Measurements from ENCODE around the gene FBRSL1.

FBRSL1 gene

DNA sequence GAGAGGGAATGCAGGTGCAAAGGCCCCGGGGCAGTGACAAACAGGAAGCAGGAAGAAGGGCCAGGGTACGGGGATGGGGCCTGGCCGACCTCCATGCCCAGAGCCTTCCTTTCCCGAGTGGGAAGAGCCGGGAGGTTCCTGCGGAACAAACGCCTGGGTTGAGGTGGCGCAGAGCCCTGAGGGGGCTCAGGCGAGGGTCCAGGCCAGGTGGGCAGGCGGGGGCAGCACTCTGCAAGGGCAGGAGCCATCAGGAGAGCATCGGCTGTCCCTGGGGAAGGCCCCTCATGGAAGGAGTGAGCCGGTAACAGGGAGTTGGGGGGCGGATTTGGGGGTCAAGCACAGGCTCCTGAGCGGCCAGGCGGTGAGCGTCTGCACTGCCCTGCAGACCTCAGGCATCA is 18.1 kb upstream of the FBRSL1 start:
- no peak for DNase-seq

DNA sequence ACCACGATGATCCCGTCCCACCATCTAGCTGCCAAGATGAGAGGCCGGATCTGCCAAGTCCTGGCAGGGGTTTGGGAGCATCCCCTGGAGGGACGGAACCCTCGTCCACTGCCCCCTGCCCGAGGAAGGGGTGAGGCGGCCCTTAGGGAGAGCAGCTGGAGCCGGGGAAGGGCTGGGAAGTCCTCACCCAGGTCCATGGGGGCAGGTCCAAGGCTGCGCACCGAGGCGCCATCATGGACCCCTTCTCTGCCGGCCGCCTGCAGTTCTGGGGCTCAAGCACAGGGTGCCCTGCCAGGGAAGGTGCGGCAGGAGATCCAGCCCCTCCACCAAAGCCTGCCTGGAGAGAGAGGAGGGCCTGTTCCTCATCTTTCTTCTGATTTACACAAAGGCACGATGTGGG is 17.6 kb upstream of the FBRSL1 start:
- no peak for DNase-seq

DNA sequence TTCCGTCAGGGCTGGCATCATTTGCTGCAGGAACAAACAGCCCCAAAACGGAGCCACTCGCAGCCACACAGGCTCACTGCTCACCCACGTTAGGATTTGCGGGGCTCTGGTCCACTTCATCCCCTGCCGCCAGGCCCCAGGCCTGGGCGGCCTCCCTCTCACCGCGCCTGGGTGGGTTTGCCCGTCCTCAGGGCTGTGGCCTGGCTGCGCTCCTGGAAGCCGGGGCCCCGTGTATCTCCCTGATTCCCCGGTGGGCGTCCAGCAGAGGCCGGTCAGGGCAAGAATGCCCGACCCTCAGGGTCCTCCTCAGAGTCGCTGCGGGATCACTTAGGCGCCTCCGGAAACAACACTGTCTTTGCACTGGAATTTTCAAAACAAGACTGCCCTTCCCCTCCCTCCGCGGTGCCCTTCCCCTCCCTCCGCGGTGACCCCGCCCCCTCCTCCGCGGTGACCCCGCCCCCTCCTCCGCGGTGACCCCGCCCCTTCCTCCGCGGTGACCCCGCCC is 15.7 kb upstream of the FBRSL1 start:
- peak in 5 of 6 experiments; percentile 32 to 63 (median 55) for DNase-seq

DNA sequence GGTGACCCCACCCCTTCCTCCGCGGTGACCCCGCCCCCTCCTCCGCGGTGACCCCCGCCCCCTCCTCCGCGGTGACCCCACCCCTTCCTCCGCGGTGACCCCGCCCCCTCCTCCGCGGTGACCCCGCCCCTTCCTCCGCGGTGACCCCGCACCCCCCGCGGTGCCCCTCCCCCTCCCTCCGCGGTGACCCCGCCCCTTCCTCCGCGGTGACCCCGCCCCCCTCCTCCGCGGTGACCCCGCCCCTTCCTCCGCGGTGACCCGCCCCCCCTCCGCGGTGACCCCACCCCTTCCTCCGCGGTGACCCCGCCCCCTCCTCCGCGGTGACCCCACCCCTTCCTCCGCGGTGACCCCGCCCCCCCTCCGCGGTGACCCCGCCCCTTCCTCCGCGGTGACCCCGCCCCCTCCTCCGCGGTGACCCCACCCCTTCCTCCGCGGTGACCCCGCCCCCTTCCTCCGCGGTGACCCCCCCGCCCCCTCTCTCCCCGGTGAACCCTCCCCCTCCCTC is 15.1 kb upstream of the FBRSL1 start:
- DNase-seq = peak in 2 of 6 experiments; percentile 45 to 68

DNA sequence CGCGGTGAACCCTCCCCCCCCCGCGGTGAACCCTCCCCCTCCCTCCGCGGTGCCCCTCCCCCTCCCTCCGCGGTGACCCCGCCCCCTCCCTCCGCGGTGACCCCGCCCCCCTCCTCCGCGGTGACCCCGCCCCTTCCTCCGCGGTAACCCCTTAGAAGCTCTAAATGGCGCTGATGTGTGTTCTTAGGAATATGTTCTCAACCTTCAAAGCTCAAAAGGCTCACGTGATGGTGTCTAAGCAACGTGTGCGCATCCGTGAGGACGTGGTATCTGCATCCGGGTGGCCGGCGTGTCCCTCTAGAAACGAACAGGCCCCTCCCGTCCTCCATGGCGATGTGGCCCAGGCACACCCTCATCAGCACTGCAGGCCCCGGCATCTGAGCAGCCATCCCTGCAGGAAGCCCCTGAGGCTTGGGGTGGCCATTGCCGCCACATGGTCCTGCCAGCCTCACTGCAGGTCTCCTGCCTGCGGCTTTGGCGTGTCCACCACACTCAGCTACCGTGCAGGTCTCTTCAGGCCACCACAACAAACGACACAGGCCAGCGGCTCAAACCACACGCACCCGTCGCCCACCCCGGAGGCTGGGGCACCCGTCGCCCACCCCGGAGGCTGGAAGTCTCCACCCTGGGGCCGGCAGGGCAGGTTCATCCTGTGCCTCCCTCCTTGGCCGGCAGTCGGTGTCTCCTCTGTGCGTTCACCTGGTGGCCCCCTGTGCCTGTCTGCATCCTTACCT is 14.5 kb upstream of the FBRSL1 start:
- DNase-seq = peak in 5 of 6 experiments; percentile 39 to 68 (median 55)

DNA sequence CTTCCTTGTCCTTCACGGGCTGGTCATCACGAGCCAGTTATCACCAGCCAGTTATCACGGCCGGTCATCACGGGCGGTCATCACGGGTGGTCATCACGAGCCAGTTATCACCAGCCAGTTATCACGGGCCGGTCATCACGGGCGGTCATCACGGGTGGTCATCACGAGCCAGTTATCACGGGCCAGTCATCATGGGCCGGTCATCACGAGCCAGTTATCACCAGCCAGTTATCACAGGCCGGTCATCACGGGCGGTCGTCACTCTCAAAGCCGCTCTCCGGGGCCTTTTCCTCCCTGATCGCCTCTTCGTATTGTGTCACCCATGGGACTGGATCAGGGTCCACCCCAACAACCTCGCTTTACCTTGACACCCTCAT is 13.9 kb upstream of the FBRSL1 start:
- DNase-seq = no peak

DNA sequence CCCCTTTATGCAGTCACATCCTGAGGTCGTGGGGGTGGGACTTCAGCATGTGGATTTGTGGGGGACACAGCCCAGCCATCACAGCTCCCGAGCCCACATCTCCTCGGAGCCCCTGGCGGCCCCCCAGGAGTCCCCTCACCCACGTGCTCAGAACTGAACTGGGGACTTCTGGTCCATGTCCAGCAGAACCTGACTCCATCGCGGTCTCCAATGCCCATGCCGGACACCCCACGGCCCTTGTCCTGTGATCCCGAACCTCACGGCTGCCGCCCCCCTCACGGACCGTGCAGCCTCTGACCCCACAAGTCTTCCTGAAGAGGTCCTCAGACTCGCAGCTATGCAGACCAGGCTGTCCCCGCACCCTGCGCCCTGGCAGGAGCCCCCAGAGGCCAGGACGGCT is 13.5 kb upstream of the FBRSL1 start:
- no peak for DNase-seq

DNA sequence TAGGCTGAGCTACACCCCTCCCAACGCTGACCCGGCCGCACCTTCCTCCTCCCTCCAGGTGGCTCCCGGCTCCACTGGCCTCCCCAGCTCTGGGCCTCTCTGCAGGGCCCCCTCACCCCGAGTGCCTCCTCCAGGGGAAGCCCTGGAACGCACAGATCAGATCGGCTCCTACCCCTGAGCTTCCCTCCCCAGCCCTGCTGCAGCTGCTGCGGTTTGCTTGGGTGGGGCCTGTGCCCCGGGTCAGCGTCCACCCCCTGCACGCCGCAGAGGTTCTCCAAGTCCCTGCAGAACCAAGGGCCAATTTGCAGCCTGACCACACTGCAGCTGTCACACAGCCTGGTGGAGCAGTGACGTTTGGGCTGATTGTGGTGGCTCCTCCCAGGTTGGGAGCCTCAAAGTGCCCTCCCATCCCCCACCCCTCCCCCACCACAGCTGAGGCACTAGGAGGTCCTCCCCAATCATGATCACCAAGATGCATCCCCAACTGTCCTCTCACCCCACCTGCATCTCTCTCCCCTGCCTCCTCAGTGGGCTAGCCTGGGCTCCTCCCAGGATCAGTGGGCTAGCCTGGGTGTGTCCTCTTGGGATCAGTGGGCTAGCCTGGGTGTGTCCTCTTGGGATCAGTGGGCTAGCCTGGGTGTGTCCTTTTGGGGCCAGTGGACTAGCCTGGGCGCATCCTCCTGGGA is 12.8 kb upstream of the FBRSL1 start:
- DNase-seq = peak in 1 of 6 experiments; percentile 46

DNA sequence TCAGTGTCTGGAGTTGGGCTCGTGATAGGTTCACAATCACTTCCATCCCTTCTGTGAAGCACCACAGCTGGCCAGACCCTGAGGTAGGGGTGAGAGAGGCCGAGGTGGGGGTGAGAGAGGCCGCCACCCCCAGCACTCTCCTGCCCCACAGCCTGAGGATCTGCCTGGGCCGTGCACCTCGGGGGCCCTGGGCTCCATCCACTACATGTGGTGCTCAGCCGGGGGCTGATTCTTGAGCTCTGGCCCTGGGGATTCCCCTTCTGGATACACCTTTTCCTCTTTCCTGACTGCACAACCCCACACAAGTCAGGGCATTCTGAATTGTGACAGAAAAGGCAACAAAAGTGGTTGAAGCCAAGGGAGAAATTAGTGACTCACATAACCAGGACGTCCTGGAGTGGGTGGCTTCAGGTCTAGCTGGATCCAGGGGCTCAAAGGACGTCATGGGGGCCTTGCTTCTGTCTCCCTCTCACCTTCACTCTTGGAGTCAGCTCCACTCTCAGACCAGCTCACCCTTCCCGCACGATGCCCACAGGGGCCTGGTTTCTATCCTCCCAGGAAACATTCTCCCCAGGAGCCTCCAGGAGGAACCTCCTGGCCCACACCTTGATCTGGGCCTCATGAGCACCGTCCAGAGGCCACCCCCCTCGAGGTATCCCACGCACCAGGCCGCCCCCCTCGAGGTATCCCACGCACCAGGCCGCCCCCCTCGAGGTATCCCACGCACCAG is 12.1 kb upstream of the FBRSL1 start:
- DNase-seq = no peak

DNA sequence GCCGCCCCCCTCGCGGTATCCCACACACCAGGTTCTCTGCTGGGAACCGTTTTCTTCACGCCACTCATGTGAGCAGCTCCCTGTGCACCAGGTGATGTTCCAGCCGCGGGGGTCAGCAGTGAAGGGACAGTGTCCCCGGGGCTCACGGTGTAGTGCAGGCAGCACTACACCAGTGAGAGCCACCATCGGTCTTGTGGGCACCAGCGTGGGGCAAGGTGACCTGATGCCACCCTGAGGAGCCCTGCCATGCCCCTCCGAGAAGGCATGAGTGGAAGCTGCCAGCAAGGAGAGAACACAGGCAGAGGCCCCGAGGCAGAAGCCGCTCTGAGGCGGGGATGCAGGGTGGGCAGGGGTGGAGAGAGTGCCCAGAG is 11.5 kb upstream of the FBRSL1 start:
- no peak for DNase-seq

DNA sequence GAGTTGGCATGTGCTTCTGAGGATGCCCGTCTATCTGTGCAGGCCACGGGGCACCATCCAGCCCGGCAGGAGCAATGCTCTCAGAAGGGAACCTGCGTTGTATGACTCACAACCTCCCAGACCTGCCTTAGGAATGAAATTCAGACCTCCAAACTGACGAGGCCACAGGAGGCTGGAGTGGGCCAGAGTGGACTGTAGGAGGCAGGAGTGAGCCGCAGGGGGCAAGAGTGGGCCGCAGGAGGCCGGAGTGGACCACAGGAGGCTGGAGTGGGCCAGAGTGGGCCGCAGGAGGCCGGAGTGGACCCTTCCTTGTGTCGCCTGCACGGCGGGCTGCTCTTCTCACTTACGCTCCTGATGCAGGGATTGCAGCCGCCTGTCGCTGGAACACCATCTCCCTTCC is 11.1 kb upstream of the FBRSL1 start:
- DNase-seq = no peak

DNA sequence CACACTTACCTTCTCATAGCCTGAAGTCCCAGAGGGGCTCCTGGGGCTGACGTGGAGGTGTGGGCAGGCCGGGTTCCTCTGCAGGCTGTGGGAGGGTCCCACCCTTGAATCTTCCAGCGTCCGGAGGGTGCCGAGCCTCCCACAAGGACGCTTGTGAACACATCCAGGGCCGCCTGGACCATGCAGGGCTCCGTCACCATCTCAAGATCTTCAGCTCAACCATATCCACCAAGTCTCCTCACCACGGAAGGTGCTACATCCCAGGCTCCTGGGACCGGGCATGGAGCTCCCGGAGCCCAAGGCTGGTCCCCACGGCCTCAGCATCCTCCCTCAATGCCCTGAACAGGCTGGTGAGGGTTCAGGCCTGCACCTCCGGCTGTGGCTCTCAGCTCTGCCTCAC is 10.7 kb upstream of the FBRSL1 start:
- DNase-seq = no peak

DNA sequence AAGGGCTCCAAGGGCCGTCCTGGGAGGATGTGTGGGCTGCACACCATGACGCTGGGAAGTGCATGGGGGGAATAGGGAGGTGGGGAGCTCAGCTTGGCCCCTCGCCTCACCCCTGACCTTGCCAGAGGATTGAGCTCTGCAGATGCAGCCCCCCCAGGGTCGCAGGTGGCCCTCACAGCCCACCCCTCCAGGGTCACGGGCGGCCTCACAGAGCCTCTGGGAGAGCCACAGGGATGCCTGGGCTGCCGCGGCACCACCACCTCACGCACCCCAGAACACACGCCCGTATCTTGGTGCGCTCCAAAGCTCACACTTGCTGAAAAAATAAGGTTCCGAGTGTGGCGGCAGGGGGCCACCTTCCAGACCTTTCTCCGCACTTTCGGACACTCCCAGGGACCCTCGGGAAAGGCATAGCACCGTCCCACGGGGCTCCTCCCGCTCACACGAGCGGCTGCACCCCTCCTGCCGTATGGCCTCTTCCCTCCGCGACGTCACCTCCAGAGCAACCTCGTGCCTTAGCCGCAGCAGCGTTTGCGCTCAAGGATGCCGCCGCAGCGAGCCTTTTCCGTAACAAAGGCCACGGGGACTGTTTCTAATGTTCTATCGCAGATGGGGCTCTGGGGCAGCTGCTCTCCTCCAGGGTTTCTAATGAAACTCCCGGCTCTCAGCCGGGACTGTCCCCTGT is 9.9 kb upstream of the FBRSL1 start:
- no peak for DNase-seq

DNA sequence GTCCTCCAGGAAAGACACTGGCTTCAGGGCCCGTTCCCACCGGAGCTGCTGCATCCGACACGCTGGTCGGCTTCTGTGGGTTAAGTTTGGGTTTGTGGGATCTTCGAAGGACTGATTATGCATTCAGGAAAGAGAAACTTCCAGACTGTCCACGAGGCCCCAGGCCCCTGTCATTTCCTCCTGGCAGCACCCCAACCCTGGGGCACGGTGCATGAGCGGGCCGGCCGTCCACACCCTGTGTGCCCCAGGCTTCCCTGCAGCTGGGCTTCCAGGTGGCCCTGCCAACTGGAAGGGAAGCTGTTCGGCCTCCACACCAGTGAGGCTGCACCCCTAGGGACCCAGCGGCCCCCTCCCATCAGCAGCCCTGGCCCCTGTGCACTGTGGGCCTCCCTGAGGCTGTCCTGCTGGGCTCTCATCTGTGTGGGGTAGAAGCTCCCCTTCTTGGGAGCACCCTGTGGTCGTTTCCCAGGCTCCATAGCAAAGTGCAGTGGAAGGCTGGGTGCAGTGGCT is 9.3 kb upstream of the FBRSL1 start:
- DNase-seq = no peak

DNA sequence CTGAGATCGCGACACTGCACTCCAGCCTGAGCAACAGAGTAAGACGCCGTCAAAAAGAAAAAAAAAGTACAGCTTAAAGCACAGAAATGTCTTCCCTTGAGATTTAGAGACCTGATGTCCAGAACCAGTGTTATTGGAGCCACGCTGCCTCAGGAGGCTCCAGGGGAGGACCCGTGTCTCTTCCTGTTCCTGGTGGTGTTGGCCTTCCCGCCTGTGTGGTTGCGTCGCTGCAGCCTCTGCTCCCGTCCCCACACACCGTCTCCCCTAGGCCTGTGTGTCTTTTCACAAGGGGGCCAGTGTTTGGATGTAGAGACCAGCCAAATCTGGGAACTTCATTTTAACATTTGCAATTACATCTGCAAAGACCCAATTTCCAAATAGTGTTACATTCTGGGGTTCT is 8.6 kb upstream of the FBRSL1 start:
- no peak for DNase-seq

DNA sequence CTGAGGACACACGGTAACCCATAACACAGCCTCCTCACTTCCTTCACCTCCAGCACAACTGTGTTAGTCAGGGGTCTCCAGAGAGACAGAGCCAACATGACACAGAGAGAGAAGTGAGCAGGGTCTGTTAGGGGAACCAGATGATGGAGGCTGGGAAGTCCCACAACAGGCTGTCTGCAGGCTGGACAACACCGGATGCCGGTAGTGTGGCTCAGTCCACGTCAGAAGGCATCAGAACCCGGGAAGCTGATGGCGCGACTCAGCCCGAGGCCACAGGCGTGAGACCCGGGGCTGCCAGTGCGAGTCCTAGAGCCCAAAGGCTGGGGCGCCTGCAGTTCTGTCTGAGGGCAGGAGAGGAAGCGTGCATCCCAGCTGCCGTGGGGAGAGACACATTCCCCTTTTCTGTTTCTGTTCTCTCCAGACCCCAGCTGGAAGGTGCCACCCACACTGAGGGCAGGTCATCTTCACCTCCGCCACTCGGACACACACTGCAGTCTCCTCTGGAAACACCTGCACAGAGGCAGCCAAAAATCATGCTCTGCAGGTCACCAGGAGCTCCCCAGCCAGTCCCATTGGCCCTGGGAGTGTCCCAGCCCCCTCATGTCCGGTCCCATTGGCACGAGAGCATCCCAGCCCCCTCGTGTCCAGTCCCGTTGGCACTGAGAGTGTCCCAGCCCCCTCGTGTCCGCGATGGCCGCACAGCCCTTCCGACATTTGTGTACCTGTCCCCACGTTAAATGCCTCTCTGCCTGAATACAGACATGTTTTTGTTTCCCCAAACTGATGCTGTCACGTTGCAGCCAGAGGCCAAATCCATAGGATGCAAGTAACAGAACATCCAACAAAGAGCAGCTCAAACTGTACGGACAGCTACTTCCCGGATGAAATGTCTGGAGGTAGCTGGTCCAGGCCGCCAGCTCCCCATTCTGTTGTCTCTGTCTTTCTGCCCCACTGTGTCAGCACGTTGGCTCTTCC is 7.9 kb upstream of the FBRSL1 start:
- DNase-seq = no peak

DNA sequence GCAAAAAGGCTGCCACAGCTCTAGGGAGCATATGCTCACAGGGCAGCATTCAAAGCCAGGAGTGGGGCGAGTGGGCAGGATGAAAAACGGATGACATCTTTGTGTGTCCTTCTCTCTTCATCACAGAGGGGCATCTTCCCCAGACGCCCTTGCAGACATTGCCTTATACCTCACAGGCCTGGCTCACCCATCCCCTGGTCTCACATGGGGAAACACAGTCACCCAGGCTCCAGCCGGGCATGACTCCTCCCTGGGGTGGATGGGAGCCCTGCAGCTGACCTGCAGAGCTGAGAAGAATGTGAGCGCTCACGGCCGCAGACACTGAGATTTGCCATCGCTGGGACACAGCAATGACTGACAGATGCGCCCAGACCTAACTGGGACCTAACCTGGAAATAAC is 7.2 kb upstream of the FBRSL1 start:
- DNase-seq = no peak

DNA sequence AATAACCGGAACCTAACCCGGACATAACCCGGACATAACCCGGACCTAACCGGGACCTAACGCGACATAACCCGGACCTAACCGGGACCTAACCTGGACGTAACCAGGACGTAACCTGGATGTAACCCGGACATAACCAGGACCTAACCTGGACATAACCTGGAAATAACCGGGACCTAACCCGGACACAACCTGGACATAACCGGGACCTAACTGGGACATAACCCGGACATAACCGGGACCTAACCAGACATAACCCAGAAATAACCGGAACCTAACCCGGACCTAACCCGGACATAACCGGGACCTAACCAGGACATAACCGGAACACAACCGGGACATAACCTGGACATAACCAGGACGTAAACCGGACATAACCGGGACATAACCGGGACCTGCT is 6.7 kb upstream of the FBRSL1 start:
- DNase-seq = no peak

DNA sequence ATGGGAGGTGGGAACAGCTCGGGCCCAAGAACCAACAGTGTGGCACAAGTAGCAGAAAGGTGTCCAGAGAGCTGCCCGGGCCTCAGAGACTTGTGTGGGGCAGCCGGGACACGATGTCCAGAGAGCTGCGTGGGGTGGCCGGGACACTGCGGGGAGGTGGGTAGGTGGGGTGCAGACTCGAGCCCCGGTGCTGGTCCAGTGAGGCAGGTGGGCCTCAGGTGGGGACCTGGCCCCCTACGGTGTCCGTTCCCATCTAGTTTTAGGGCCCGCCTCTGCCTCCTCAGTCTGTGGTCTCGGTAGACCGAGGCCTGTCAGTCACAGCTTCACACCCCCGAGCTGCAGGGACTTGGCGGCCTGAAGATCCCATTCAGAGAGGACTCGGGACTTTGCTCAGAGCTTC is 6.3 kb upstream of the FBRSL1 start:
- DNase-seq = no peak

DNA sequence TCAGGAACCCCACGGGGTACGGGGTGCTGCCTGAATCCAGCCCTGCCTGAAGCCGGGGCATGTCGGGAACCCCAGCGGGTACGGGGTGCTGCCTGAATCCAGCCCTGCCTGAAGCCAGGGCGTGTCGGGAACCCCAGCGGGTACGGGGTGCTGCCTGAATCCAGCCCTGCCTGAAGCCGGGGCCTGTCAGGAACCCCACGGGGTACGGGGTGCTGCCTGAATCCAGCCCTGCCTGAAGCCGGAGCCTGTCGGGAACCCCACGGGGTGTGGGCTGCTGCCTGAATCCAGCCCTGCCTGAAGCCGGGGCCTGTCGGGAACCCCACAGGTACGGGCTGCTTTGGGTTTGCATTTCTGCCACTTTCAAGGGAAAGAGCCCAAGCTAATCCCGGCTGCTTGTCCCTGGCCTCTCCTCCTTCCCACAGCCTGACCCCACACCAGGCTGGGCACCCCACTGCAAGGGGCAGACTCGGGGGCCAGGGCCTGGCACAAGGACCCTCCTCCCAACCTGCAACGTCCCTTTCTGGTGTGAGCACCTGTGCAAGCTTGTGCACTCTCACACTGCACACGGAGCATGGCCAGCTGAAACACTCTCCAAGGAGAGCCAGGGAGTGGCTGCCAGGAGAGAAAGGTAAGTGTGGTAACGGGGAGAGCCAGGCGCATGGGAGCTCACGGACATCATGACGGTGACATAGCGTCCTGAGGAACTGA is 5.6 kb upstream of the FBRSL1 start:
- DNase-seq = no peak

DNA sequence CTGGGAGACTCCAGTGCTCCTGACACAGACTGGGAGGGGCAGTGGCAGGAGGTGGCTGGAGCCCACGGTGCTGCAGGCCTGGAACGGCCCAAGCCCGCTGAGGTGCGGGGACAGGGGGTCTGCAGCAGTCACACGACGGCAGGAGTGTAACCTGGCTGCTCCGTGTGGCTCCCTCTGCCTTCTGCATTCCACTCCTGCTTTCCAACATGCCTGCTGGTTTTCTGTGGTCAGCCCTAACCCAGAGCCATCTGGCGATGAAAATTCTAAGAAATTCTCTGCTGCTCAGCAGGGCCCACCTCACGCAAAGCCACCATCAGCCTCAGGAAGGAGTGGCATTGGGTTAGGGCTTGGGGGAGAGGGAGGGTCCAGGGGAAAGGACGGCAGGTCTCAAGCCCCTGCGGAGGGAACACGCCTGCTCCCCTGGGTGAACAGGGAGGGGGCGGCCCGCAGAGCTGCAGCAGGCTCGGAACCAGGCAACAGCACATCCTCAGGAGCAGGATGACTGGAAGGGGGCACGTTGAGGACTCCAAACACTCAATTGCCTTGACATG is 5.0 kb upstream of the FBRSL1 start:
- DNase-seq = no peak
